ENCODE measurements around the gene GAK. TPM values are rescaled to one million over a fixed set of nuclear protein-coding genes. Genes with fewer than 3 reads are reported as not detected.

Gene GAK
- total RNA-seq, 1 donor from 2014 or later, result 138 TPM

- Histone ChIP-seq H3K27me3 (no peaks in the 10 kb centered on the region), H3K9me3 (no peaks in the 10 kb centered on the region), H3K4me3 (no peak overlapping the region), H3K36me3 (peaks cover 85% of the 10 kb centered on the region), H3K4me1 (no peaks in the 10 kb centered on the region), H3K27ac (no peak overlapping the region)
- no peak for TF ChIP-seq CTCF (IDR thresholded peaks at IDR 0.05)
- intact Hi-C loops (cut with DNase I), result no loop called here
- ATAC-seq, result no peak
- DNase-seq, result peak; percentile 50
These were observed 72.6 kb downstream of the GAK start for GRCh38 chr4:859496-859895.

- peak; percentile 62 for DNase-seq
- Histone ChIP-seq H3K27ac (no peak overlapping the region), H3K9me3 (no peaks in the 10 kb centered on the region), H3K4me1 (no peaks in the 10 kb centered on the region), H3K36me3 (peaks cover 79% of the 10 kb centered on the region), H3K4me3 (no peak overlapping the region), H3K27me3 (no peaks in the 10 kb centered on the region)
- TF ChIP-seq CTCF (IDR thresholded peaks at IDR 0.05), result no peak
- intact Hi-C loops (cut with DNase I), result no loop called here
- ATAC-seq, result no peak
These were observed 73.2 kb downstream of the GAK start for GRCh38 chr4:858831-859451.

- no peak overlapping the region for H3K27ac ChIP-seq
- no peak overlapping the region for H3K4me3 ChIP-seq
- TF ChIP-seq CTCF (IDR thresholded peaks at IDR 0.05), result no peak
- no peaks in the 10 kb centered on the region for H3K9me3 ChIP-seq
- H3K36me3 ChIP-seq, result peaks cover 72% of the 10 kb centered on the region
- intact Hi-C loops (cut with DNase I), result no loop called here
- no peak for ATAC-seq
- H3K4me1 ChIP-seq, result no peaks in the 10 kb centered on the region
- DNase-seq, result peak; percentile 54
- H3K27me3 ChIP-seq, result no peaks in the 10 kb centered on the region
These were observed 74.1 kb downstream of the GAK start for GRCh38 chr4:858041-858481.

- ATAC-seq, result no peak
- H3K27ac ChIP-seq, result no peak overlapping the region
- peak; percentile 22 for DNase-seq
- H3K4me3 ChIP-seq, result no peak overlapping the region
- peaks cover 69% of the 10 kb centered on the region for H3K36me3 ChIP-seq
- no peaks in the 10 kb centered on the region for H3K9me3 ChIP-seq
- no peaks in the 10 kb centered on the region for H3K4me1 ChIP-seq
- no peaks in the 10 kb centered on the region for H3K27me3 ChIP-seq
- TF ChIP-seq CTCF (IDR thresholded peaks at IDR 0.05), result no peak
- intact Hi-C loops (cut with DNase I), result no loop called here
These were observed 74.7 kb downstream of the GAK start for GRCh38 chr4:857461-857860.

GRCh38 chr4:856225-856901, 75.8 kb downstream of the GAK start:
- Histone ChIP-seq H3K36me3 (peaks cover 65% of the 10 kb centered on the region), H3K9me3 (no peaks in the 10 kb centered on the region), H3K27me3 (no peaks in the 10 kb centered on the region), H3K4me3 (no peak overlapping the region), H3K27ac (no peak overlapping the region), H3K4me1 (no peaks in the 10 kb centered on the region)
- ATAC-seq, result no peak
- no peak for TF ChIP-seq CTCF (IDR thresholded peaks at IDR 0.05)
- DNase-seq, result peak; percentile 40
- intact Hi-C loops (cut with DNase I), result no loop called here

Data from upper lobe of right lung (tissue), 1 donor.